HK-2 (cell line): ENCODE data around the gene TUT1.
"Not testable (repeated sequence)": the region's sequence is repeated elsewhere in the genome, so short reads cannot be mapped to it uniquely, and the experiment has no call there.

Experiments
- DNase-seq: peaks from one replicate; pipeline ENCODE4 v3.0.0-alpha.2; 2018; ENCODE audit not compliant: unreplicated experiment

Gene TUT1

GRCh38 chr11:62591448-62592145 lies at the start of gene TUT1:
TSS of gene TUT1 (minus strand) at chr11:62591523. CDS start at chr11:62591485, 38 bp downstream.
- DNase-seq, result peak; percentile 94

- no peak for DNase-seq
Measured at GRCh38 chr11:62632492-62632891, 41.2 kb upstream of the TUT1 start.

- DNase-seq, result no peak
Measured at GRCh38 chr11:62627713-62628112, 36.4 kb upstream of the TUT1 start.

- DNase-seq, result no peak
Measured at GRCh38 chr11:62622476-62623089, 31.3 kb upstream of the TUT1 start.

- peak; percentile 98 for DNase-seq
Measured at GRCh38 chr11:62621567-62622470, 30.5 kb upstream of the TUT1 start, which contains the start of gene B3GAT3. TSS of gene B3GAT3 (minus strand) at chr11:62621986. CDS start at chr11:62621947, 39 bp downstream.

GRCh38 chr11:62621027-62621566 lies 29.8 kb upstream of the TUT1 start:
- DNase-seq, result no peak

GRCh38 chr11:62616957-62617356 lies 25.6 kb upstream of the TUT1 start:
- DNase-seq, result not testable (repeated sequence)

GRCh38 chr11:62615521-62615920 lies 24.2 kb upstream of the TUT1 start:
- DNase-seq, result no peak

- DNase-seq, result peak; percentile 56
Measured at GRCh38 chr11:62614275-62614674, 23.0 kb upstream of the TUT1 start.

GRCh38 chr11:62613291-62613778 lies 22.0 kb upstream of the TUT1 start:
- DNase-seq, result no peak

- peak; percentile 75 for DNase-seq
Measured at GRCh38 chr11:62612366-62613290, 21.3 kb upstream of the TUT1 start, which contains the start of the genes EML3 and ROM1. TSS of gene EML3 (minus strand) at chr11:62612775. CDS start at chr11:62612457, 318 bp downstream. TSS of gene ROM1 (plus strand) at chr11:62613257. CDS start at chr11:62613282, 25 bp downstream.

GRCh38 chr11:62611705-62612365 lies 20.5 kb upstream of the TUT1 start:
- DNase-seq, result peak; percentile 44

- no peak for DNase-seq
Measured at GRCh38 chr11:62610814-62611704, 19.7 kb upstream of the TUT1 start.

- DNase-seq, result no peak
Measured at GRCh38 chr11:62610403-62610802, 19.1 kb upstream of the TUT1 start.

- no peak for DNase-seq
Measured at GRCh38 chr11:62608776-62609175, 17.5 kb upstream of the TUT1 start.

- no peak for DNase-seq
Measured at GRCh38 chr11:62607714-62608113, 16.4 kb upstream of the TUT1 start.

- DNase-seq, result no peak
Measured at GRCh38 chr11:62605902-62606301, 14.6 kb upstream of the TUT1 start.

GRCh38 chr11:62605467-62605866 lies 14.1 kb upstream of the TUT1 start:
- no peak for DNase-seq
